Raji (cell line): Measurements from ENCODE around the gene SLC13A1.

Experiments
- POLR2A ChIP-seq: IDR thresholded peaks from 2 replicates; pipeline ENCODE4 v1.6.1; 2011; ENCODE audit warnings: low read depth, low read length, control low read depth; ENCODE audit not compliant: insufficient read depth

Gene SLC13A1

DNA sequence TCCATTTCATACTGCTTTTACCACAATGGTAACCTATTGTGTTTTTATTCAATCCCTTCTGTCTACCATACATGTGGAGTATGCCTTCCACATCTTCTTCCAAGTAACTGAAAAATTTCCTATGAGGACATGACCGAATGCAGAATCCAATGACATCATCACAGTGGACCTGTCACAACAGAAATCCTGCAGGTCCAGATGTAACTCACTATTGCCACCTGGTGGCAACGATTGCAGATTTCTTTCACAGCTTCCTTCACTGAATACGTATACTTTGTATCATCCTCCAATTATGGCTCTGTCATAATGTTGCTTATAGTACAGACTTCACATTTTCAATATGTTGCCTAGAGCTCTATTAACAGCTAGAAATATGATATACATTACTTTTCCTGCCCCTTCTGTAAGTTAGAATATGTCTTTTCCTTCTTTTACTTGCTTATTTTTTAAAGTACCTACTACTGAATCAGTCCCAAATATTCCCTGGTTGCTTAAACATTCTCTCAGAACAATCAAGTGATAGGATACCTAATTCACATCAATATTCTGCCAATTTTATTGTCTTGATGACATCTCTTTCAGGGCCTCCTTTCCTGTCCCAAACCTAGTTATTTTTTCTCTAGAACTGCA is 45.4 kb downstream of the SLC13A1 start:
- no peak for TF ChIP-seq POLR2A

DNA sequence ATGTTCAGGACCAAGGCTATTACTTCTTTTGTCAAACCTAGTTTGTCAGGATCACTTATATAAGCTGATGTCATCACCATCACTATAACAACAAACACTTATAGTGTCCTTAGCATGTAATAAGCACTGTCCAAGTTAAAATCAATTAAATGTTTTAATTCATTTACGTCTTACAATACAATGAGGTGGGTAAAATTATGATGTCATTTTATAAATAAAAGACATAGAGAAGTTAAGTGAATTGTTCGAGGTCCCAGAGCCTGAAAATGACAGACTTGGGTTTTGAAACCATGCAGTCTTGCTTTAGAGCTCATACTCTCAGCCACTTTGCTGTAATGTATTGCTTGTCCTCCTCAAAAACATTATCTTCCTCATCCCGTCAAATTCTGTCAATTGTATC is 48.3 kb downstream of the SLC13A1 start:
- TF ChIP-seq POLR2A: no peak

DNA sequence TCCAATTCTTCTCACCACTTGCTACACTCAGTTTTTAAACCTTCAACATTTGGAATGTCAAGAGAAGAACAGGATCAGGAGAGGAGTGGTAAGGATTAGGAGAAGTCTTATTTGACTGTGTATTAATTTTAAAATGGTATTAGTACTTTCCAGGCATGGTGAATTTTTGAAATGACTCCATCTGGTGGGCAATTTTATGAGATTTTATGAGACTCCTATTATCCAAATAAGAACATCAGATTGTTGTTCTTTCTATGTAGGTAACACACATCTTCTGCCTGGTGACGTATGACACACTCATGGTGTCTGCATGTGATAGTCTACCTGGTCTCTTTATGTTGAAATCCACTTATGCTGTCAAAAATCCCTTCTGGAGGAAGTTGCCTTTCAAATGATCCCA is 51.0 kb downstream of the SLC13A1 start:
- no peak for TF ChIP-seq POLR2A

DNA sequence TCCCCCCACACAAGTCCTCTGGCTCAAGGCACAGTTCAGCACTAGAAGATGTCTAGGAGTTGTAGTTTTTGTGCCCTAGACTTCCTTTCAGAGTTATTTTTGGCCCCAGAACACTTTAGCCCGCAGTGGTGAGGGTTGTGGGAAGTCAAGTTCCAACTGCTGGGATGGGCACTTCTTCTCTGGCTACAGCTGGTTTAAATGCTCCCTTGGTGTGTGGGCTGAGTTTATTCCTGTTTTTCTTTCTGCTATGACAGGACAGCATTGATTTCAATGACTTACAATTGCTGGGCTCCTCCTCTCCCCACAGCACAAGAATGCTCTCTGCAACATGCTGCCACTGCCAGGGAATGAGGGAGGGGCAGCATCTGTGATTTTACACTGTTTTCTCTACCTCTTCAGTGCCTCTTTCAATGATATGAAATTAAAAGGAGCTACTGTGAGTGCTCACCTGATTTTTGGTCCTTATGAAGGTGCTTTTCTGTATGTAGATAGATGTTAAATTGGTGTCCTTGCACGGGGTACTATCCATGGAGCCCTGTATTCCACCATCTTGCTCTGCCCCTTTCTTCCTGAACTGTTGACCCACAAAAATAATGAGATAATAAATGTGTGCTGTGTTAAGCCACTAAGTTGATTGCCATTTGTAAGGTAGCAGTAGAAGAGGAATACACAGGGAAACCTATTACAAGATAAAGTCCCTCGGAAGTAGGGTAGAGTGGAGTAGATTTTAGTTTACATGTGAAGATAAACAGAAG is 56.3 kb downstream of the SLC13A1 start:
- no peak for TF ChIP-seq POLR2A

DNA sequence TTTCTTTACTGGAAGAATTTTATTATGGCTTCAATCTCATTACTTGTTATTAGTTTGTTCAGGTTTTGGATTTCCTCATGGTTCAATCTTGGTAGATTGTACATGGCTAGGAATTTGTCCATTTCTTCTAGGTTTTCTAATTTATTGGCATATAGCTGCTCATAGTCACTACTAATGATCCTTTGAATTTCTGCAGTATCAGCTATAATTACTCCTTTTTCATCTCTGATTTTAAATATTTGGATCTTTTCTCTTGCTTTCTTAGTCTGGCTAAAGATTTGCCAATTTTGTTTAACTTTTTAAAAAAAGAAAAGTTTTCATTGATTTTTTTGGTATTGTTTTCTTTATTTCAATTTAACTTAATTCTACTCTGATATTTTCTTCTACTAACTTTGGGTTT is 59.2 kb downstream of the SLC13A1 start:
- TF ChIP-seq POLR2A: no peak

DNA sequence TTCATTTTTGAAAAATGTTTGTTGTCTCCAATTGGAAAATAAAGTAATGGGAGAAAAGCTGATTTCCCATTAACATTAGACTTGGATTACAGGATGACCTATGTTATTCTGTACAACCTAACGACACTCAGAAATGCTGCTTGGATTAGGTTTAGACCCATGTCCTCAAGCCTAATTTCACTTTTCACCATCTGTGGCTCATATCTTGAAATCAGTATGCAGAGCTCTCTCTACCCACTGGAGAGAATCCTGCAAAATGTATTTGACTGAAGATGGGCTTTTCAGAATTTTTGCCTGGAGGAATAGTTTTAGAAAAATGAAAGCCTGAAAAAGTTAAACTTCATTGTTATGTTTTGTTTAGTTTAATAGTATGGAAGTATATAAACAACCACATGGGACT is 63.8 kb downstream of the SLC13A1 start:
- TF ChIP-seq POLR2A: no peak

DNA sequence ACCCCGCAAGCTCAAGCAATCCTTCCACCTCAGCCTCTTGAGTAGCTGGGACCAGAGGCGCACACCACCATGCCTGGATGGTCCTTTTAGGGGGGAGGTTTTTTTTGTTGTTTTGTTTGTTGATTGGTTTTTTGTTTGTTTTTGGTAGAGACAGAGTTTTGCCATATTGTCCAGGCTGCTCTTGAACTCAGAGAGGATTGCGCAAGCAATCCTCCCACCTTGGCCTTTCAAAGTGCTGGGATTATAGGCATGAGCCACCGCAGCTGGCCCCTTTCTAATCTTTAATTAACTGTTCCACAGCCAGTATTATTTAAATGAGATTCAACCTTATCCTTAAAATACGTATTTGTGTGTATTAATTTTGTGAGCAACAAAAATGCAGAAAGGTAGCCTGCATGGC is 65.8 kb downstream of the SLC13A1 start:
- no peak for TF ChIP-seq POLR2A

DNA sequence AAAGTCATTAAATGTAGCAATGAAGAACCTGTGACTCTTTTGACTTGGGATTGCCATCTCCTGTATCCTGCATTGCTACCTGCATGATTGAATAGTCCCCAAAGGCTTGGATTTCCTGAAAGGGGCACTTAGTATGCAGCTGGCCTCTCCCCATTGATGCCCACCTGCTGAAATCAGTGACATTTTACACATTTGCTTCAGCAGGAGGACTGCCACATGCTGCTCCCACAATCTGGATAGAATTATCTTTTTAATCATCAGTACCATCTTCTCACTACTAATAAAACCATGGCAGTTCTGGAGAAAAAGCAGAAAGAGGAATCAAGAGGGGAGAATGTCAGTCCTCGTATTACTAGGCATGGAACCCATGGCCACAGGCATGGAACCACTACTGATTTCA is 67.8 kb downstream of the SLC13A1 start:
- TF ChIP-seq POLR2A: no peak

DNA sequence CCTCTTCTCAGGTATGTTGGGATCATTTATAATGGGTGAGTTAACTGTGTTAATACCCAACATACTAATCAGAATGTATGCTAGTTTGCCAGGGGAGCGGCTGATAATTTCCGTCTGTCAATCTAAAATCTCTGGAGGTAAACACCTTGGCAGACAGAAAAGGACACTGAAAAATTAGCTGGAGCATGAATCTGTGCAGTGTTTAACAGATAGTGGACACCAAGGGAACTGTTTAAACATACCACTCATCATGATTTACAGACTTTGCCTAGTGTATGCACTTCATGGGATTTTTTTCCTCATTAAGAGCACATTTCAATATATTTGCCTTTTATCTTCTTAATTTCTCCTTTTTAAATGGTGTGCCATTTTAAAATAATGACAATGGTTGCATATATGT is 68.2 kb downstream of the SLC13A1 start:
- no peak for TF ChIP-seq POLR2A

DNA sequence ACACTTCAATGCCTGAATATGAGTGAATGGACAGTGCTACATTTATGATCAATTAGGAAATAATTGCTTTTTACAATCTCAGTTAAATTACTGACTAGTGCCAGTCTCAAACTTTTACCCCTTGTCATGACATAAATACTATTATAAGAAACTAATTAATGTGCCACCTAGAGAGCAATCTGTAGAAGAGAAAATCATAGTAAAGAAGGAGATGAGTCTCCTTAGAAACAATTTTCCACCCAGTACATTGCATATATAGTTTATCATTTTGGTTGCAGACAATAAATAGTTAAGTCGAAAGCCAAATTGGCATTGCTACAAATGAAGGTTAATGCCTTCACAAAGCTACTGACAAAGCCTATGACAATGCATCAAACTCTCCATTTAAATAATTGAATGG is 68.6 kb downstream of the SLC13A1 start:
- TF ChIP-seq POLR2A: no peak

DNA sequence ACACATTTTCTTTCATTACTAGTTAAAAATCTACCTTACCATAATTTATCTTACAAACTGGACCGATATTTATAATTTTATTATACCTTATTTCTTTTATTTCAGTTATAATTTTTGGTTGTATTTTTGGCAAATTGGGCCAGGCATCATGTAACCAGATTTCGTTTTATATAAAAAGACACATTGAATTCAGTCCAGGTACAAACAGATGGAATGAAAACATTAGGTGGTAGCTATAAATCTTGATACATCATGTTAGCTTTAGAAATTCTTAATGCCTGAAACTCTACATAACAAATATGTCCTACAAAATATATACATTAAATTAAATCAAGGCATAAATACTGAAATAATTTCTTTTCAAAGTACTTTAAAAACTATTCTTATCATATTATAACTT is 73.1 kb downstream of the SLC13A1 start:
- no peak for TF ChIP-seq POLR2A

DNA sequence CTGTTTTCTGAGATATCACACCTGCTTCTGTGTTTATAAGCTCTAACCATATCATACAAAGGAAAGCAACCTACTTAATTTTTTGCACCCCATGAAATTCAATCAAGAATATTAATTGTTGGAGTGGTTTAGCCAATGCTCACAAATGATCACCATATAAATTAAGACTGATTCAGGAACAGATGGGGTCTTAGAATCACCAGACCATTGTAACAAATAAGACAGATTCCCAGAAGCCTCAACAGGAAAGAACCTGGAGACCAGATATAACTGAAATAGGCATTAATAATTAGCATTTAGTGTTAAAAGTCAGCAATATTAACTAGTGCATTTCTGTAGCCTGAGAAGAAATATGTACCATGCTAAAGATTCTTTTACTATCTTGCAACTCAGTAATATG is 73.6 kb downstream of the SLC13A1 start:
- TF ChIP-seq POLR2A: no peak

DNA sequence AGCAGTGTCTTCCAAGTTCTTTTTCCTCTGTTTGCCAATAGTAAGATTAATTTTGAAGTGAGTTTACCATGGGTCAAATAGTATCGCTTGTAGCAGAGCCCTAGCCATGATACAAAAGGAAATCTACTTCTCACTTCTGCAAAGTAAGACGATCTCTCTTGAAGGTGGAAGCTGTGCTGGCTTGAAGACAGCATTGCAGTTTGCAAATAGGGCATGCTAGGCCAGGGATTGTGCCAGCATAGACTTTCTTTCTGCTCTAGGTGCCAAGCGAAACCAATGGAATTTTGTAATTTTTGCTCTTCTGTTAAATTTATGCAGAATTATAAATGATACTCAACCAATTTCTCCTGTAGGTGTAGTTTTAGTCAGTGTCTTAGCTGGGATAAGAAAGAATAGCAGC is 74.5 kb downstream of the SLC13A1 start:
- TF ChIP-seq POLR2A: no peak

DNA sequence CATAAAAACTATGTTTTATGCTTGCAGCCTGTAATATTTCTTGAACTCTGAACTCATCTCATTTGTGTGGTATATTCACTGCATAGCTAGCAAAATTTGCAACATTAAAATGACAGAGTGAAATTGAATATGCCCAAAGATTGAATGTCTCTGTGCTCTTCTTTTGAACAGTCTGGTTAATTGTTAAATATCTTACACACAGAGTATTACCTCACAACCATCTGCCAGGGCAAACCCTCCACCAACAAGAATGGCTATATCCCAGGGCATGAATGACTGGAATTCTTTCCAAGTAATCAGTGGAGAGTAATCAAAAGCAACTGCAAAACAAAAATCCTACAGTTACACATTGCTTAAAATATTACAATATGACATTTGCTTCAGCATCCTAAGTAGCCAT is 76.9 kb downstream of the SLC13A1 start:
- no peak for TF ChIP-seq POLR2A

DNA sequence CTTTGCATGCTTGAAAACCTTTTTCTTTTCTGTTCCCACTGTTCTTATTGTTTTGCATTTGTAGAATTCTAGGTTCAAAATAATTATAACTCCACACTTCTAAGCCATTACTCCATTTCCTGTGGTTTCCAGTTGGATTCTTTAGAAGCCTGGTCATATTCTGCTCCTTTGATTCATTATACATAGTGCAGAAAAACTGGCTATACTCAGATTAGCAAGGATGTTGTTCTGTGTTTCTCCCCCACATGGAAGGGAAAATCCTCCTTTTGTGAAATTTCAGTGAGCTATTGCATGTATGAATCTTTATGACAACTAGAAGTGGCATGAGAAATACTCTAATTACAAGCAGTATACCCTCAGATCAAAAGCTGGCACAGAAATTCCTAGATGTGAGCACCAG is 79.5 kb downstream of the SLC13A1 start:
- no peak for TF ChIP-seq POLR2A

DNA sequence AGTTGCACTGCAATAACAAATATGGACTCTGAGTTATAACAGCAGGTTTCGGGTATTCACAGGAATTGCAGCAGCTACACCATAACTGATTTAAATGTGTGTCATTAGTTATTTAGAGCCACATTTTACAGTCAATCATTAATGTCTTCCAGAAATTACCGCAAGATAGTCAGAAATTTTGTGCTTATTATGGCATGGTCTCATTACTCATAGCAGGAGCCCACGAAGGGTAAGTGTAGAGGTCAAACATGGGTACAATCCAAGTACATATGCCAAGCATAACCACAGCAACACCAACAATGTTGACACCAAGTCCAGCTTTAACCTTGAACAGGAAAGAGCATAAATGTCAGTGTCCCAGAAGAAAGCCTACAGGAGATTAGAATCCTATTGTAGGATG is 84.4 kb downstream of the SLC13A1 start:
- TF ChIP-seq POLR2A: no peak

DNA sequence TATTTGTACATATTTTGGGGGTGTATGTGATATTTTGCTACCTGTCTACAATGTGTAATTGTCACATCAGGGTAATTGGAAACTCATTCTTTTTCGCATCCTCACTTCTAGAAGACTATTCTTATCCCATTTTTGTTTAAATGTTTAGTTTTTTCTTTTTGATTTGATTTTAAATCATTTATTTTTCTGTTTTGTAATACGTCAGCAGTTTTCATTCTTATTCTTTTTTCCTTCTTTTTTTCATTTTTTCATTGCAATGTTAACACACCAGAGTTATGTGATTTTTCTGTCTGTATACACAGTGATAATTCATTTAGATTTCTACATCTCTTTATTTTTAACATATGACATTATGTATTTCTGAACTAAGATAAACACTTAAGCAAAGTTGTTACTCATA is 85.5 kb downstream of the SLC13A1 start:
- no peak for TF ChIP-seq POLR2A
